T-helper 1 cell treated with Interleukin-12 subunit alpha and Interleukin-12 subunit beta and Interleukin-4 antibody, amounts not matched to agents 30 μg/mL and 1 μg/mL, for 36 hours (primary cell): ENCODE data around the gene CHAT.

Source experiments
- H3K27ac Mint-ChIP-seq: one replicate; pipeline ENCODE4 v1.8.0; 2021; ENCODE audit warnings: mild to moderate bottlenecking, mixed read lengths
- H3K27me3 Mint-ChIP-seq: one replicate; pipeline ENCODE4 v1.8.0; 2021; ENCODE audit warnings: low read depth, mixed read lengths
- H3K36me3 Mint-ChIP-seq: one replicate; pipeline ENCODE4 v1.8.0; 2021; ENCODE audit warnings: low read depth, mixed read lengths
- H3K4me1 Mint-ChIP-seq: one replicate; pipeline ENCODE4 v1.8.0; 2021; ENCODE audit warnings: low read depth, mixed read lengths
- H3K4me3 Mint-ChIP-seq: one replicate; pipeline ENCODE4 v1.8.0; 2021; ENCODE audit warnings: mild to moderate bottlenecking, moderate library complexity, mixed read lengths
- H3K9me3 Mint-ChIP-seq: one replicate; pipeline ENCODE4 v1.8.0; 2021; ENCODE audit warnings: mixed read lengths

Gene CHAT

DNA sequence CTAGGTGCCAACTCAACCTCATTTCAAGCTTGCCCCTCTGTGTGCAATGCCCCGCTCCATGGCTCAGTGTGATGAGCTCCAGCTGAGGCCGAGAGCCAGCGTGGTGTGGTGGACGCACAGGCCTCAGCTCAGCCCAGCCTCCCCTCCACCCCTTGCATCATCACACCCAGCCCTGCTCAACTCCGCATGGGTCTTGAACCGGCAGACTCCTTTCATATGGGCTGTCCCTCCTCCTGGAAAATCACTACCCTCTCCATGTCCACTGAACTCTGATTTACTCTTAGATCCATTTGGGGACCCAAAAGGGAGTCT, 20.3 kb upstream of the CHAT start:
- no peaks in the 10 kb centered on the region for H3K36me3 Mint-ChIP-seq
- peaks cover 3% of the 10 kb centered on the region for H3K4me1 Mint-ChIP-seq
- H3K4me3 Mint-ChIP-seq, result no peak overlapping the region
- no peaks in the 10 kb centered on the region for H3K9me3 Mint-ChIP-seq
- H3K27ac Mint-ChIP-seq, result no peak overlapping the region
- H3K27me3 Mint-ChIP-seq, result peaks cover 11% of the 10 kb centered on the region

DNA sequence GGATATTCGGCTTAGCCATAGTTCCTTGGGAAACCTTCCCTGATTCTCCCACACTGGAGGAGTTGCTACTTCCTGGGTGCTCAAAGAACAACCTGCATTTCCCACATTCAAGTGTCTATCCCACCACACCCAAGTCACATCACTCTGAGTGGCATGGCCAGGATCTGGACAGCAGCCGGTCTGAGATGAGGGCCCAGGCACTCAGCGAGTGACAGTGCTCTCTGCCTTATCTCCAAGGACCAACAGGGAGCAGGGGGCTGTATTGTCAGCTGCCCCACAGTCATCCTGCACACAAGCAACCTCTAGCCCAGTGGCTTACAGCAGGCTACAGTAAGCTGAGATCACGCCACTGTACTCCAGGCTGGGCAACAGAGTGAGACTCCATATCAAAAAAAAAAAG, 19.8 kb upstream of the CHAT start:
- Mint-ChIP-seq H3K9me3 (no peaks in the 10 kb centered on the region), H3K4me3 (no peak overlapping the region), H3K36me3 (no peaks in the 10 kb centered on the region), H3K27me3 (peaks cover 11% of the 10 kb centered on the region), H3K4me1 (peaks cover 3% of the 10 kb centered on the region), H3K27ac (no peak overlapping the region)

DNA sequence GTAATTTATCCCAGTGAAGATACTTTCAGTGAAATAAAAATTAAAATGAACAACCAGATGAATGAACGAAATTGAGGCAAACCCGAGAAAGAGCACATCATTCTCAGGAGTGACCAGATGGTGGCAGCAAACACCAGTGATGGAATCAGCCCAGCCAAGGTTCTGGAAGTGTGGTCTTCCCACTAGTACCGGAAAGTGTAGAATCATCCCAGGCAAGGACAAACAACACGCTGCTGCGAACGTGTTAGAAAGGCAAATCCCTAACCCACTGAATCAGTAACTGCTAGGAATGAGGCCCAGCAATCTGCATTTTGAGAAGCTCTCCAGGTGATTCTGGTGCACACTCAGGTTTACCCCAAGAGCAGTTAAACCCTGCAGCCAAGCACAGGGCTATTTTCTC, 19.2 kb upstream of the CHAT start:
- H3K4me3 Mint-ChIP-seq, result no peak overlapping the region
- peaks cover 3% of the 10 kb centered on the region for H3K4me1 Mint-ChIP-seq
- no peak overlapping the region for H3K27ac Mint-ChIP-seq
- H3K27me3 Mint-ChIP-seq, result peaks cover 11% of the 10 kb centered on the region
- no peaks in the 10 kb centered on the region for H3K9me3 Mint-ChIP-seq
- no peaks in the 10 kb centered on the region for H3K36me3 Mint-ChIP-seq

DNA sequence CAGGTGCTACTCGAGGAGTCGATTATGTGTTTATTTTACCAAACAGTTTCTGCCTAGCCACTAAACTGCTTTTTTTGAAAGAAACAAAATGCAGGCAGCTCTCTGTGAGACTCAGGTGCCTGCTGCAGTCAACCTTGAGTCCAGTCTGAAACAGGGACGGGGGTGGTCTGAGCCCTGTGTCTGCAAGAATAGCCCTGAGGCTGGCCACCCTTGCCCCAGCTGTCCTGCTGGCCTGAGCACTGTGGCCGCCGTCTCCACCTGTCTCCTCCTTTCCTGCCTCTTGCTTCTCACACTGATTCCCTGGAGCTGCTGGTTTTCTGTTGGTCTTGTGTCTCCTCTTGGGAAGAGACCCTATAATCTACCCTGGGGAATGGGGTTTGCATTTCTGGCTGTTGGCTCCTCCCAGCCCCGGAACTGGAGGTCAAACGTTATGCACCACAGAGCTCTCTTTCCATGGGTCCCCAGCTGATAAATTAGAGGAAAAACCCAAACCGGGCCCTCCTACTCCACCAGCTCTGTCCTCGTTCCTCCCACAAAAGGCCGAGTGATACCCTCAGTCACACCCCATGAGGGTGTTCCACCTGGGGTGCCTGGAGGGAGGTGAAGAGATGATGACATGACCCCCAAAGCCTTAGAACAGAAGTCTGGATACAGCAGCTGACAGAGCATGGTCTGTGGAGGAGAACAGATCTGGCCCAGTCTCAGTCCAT, 18.7 kb upstream of the CHAT start:
- H3K27ac Mint-ChIP-seq, result no peak overlapping the region
- no peaks in the 10 kb centered on the region for H3K36me3 Mint-ChIP-seq
- H3K9me3 Mint-ChIP-seq, result no peaks in the 10 kb centered on the region
- H3K4me1 Mint-ChIP-seq, result peaks cover 3% of the 10 kb centered on the region
- peaks cover 11% of the 10 kb centered on the region for H3K27me3 Mint-ChIP-seq
- no peak overlapping the region for H3K4me3 Mint-ChIP-seq

DNA sequence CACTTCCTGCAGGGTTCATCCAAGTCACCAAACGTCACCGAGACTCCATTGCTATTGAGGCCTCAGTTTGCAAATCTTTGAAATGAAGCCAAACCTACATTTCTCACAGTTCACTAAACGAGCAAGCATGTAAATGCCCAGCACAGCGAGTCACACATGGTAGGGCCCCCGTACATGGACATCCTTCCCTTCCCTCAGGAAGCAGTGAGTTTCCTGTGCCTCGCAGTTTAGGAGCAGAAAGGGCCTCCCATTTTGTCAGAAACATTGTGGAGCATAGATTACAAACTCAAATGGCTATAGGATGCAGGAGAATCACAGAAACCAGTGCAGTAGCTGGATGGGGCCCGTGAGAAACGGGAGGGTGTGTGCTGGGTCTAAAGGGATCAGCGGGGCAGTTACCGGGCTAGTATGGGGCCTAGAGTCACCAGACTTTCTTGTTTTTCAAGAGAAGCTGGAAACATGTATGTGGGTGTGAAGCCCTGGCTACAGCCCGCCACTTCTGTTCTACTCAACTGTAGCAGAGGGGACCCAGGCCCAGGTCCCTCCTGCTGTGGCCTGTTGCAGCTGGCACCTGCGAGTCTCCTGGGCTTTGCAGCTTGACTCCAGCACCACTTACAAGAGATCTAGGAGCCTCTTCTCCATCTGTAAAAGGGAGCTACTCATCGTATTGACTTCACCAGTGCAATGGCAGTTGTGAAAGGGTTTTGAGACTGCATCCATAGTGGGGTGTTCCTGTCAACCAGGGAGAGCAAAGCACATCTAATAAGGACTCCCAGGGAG, 17.9 kb upstream of the CHAT start:
- Mint-ChIP-seq H3K9me3 (no peaks in the 10 kb centered on the region), H3K36me3 (no peaks in the 10 kb centered on the region), H3K27me3 (peaks cover 17% of the 10 kb centered on the region), H3K27ac (no peak overlapping the region), H3K4me1 (peaks cover 3% of the 10 kb centered on the region), H3K4me3 (no peak overlapping the region)

DNA sequence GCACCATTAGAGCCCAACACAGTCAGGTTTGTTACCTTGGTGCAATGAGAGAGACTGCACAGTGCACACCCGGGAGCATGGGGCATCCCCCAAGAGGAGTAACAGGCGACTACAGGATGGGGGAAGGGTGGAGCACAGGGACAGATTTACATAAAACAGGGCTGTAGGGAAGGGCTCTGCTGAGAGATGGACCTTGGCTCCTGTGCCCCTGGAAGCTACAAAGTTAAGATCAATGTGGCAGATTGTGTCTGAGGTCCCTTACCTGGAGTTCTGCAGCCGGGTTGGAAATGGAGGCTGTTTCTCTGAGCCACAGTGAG, 17.4 kb upstream of the CHAT start:
- Mint-ChIP-seq H3K27me3 (peaks cover 17% of the 10 kb centered on the region), H3K9me3 (no peaks in the 10 kb centered on the region), H3K4me3 (no peak overlapping the region), H3K36me3 (no peaks in the 10 kb centered on the region), H3K27ac (no peak overlapping the region), H3K4me1 (peaks cover 3% of the 10 kb centered on the region)

DNA sequence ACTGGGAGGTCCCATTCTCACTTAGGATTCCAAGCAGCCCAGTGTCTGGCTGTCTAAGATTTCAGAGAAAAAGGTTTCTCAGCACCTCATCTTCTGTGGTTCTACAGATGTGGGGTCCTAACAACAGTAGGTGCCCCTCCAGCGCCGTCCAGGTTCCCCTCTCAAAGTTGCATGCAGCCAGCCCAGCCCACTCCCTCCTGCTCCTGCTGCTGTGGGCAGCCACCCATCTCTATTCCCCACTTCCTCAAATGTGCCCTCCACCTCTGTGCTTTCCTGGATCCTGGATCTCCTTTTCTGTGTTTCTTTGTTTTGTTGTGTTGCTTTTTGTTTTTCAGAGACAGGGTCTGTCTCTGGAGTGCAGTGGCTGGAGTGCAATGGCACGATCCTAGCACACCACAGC, 17.0 kb upstream of the CHAT start:
- Mint-ChIP-seq H3K4me3 (no peak overlapping the region), H3K36me3 (no peaks in the 10 kb centered on the region), H3K27me3 (peaks cover 13% of the 10 kb centered on the region), H3K27ac (no peak overlapping the region), H3K4me1 (peaks cover 3% of the 10 kb centered on the region), H3K9me3 (no peaks in the 10 kb centered on the region)

DNA sequence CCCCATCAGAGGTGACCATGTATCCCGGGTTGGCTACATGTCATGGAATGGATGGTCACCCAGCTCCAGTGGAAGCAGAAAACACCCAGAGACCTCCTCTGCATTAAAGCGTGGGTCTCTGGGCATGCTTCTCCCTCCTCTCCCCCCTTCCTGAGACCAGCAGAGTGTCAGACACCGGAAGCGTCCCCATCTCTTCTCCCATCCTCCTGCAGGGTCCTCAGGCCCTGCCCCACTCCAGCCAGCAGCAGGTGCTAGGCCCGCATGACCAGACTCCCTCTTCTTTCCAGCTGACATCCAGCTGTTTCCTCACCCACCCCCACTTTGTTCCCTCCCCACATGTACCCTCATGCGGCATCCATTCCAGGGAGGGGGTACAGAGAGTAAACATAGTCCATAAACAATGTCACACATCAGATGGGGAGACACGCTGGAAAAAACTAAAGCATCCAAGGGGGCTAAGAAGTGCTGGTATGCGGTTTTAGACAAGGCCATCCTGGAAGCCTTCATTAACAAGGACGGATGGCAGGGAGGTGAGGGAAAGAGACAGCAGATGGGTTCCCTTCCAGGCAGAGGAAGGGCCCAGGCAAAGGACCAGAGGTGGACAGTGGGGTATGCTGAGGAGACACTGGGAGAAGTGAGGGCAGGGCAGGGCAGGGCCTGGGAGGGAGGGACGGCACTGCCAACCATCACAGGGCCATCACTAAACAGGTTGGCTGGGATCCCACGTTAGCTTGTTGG, 16.2 kb upstream of the CHAT start:
- H3K9me3 Mint-ChIP-seq, result no peaks in the 10 kb centered on the region
- H3K27me3 Mint-ChIP-seq, result peaks cover 13% of the 10 kb centered on the region
- H3K36me3 Mint-ChIP-seq, result no peaks in the 10 kb centered on the region
- no peak overlapping the region for H3K27ac Mint-ChIP-seq
- no peak overlapping the region for H3K4me3 Mint-ChIP-seq
- peaks cover 3% of the 10 kb centered on the region for H3K4me1 Mint-ChIP-seq

DNA sequence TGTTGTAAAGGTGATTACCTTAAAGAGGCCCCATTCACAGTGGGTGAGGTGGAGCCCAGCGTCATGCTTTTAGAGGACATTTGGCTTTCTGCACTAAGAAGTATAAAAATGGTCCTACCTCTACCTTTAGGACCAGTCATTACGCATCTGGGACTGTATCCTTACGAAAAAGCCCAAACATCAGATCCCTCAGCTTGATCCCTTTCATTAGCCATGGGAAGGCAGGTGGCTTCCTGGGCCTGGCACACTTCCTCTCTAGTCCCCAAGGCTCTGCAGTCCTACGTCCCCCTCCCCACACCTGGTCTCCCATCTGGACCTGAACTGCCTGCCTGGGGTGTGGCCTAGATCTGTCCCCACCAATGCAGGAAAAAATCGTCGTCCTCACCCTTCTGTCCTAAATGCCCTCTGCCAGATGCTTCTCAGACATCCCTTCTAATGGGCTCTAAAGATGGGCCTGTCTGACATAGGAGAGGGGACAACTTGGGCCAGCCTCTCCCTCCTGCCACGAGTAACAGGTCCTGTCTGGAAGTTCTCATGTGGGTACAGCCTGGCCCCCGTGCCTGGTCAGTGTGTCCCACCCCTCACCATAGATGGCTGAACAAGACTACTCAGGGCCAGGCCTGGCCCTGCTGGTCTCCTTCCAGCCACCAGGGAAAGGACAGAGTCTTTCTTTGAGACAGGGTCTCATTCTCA, 15.5 kb upstream of the CHAT start:
- Mint-ChIP-seq H3K4me3 (no peak overlapping the region), H3K36me3 (no peaks in the 10 kb centered on the region), H3K27me3 (peaks cover 13% of the 10 kb centered on the region), H3K9me3 (no peaks in the 10 kb centered on the region), H3K27ac (no peak overlapping the region), H3K4me1 (no peaks in the 10 kb centered on the region)

DNA sequence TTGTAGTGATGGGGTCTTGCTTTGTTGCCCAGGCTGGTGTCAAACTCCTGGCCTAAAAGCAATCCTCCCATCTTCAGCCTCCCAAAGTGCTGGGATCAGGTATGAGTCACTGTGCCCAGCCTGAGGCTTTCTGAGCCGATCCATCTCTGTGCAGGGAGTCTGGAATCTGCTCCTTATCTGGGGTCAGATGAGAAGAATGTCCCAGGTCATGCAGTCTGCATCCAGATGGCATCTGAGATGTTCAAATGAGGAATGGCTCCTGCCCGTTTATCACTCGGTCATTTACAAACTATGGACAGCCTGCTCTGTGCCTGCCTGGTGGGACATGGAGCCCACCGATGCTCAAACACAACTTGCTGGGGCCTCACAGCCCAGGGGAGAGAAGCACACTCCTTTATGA, 14.9 kb upstream of the CHAT start:
- Mint-ChIP-seq H3K27me3 (peaks cover 13% of the 10 kb centered on the region), H3K4me1 (no peaks in the 10 kb centered on the region)

DNA sequence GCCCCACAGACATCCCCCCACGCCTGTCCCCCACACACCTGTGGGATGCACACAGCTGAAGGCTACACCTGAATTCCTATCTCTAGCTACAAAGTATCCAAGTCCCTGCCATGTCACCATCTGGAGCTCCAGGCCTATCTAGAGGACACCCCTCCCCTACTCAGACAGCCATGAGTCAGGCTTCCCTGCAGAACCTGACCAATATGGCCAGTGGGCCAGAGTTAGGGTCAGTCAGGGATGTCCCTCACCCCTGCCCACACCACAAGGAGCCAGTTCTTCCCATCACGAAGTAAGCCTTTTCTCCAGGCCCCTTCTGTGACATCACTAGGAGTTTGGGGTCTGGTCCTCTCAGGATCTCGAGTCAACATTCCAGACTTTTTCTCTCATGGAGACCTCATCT, 14.3 kb upstream of the CHAT start:
- Mint-ChIP-seq H3K4me3 (no peak overlapping the region), H3K27ac (no peak overlapping the region), H3K9me3 (no peaks in the 10 kb centered on the region), H3K36me3 (no peaks in the 10 kb centered on the region), H3K27me3 (peaks cover 12% of the 10 kb centered on the region), H3K4me1 (no peaks in the 10 kb centered on the region)

More for the DNA sequence above, 14.9 kb upstream of the CHAT start:
- Mint-ChIP-seq H3K9me3 (no peaks in the 10 kb centered on the region), H3K4me3 (no peak overlapping the region), H3K36me3 (no peaks in the 10 kb centered on the region), H3K27ac (no peak overlapping the region)

DNA sequence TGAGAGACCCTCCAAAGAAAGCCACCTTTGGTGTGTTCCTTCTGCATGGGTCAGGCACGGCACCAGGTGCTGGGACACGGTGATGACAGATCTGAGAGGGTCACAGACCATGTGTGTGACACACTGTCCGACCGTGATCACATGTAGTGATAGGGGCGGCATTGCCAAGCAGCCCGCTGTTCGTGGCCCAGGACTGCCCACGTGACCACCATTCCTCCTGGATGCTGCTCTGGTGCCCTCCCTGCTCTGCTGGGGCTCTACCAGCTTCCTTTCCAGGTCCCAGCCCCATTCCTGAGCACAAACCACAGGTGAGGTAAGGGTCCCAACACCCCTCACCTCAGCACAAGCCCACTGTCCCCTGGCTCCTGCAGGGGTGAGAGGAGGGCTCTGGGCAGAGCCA, 13.8 kb upstream of the CHAT start:
- H3K36me3 Mint-ChIP-seq, result no peaks in the 10 kb centered on the region
- no peaks in the 10 kb centered on the region for H3K9me3 Mint-ChIP-seq
- no peak overlapping the region for H3K4me3 Mint-ChIP-seq
- no peaks in the 10 kb centered on the region for H3K4me1 Mint-ChIP-seq
- peaks cover 14% of the 10 kb centered on the region for H3K27me3 Mint-ChIP-seq
- H3K27ac Mint-ChIP-seq, result no peak overlapping the region

DNA sequence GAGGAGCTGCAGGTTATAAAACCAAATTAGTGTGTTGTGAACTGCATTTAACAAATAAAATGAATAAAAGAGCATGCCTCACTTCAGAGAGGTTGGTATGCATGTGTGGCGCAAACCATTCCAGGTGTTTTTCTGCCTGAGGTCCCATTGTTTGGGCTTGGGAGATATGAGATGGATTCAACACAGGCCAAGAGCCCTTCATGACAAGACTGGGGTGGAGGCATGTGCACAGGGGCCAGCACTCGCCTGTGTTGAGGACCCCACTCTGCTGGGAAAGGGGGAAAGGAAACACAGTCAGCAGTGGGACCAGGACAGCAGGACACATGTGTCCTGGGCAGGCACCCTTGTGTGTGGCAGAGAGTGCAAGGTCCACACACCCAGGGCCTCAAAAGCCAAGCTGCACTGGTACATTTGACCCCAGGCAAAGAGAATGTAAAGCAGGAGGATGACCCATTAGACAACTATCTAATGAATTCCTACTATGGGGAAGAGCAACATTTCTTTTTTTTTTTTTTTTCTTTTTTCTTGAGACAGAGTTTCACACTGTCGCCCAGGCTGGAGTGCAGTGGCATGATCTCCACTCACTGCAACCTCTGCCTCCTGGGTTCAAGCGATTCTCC, 12.9 kb upstream of the CHAT start:
- peaks cover 18% of the 10 kb centered on the region for H3K27me3 Mint-ChIP-seq
- H3K9me3 Mint-ChIP-seq, result no peaks in the 10 kb centered on the region

DNA sequence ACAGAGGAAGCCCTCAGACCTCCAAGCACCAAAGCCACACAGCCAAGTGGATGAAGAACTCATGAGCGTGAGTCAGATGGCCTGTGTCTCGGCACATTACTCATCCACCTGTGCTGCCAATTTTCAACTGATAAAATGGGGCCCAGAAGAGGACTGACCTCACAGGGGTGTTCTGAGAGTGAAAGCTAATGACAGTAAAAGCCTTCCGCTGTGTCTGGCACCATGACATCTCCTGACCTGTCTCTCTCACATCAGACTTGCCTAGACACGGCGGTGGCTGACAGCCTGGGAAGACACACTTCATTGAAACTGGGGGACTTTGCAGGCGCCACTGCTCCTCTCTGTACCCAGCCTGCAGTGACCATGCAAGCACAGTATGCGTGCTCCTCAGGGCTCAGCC, 12.0 kb upstream of the CHAT start:
- H3K4me1 Mint-ChIP-seq, result no peaks in the 10 kb centered on the region
- H3K4me3 Mint-ChIP-seq, result no peak overlapping the region
- H3K9me3 Mint-ChIP-seq, result no peaks in the 10 kb centered on the region
- no peak overlapping the region for H3K27ac Mint-ChIP-seq
- H3K36me3 Mint-ChIP-seq, result no peaks in the 10 kb centered on the region
- H3K27me3 Mint-ChIP-seq, result peaks cover 20% of the 10 kb centered on the region

More for the DNA sequence above, 12.9 kb upstream of the CHAT start:
- Mint-ChIP-seq H3K27ac (no peak overlapping the region), H3K4me1 (no peaks in the 10 kb centered on the region), H3K4me3 (no peak overlapping the region), H3K36me3 (no peaks in the 10 kb centered on the region)
